HG03432 (cell line): ENCODE results near the gene JPH2.

Source experiments
- ATAC-seq: cut with Tn5 transposase; IDR thresholded peaks from one replicate; pipeline ENCODE4 v1.9.1; 2021; ENCODE audit warnings: mild to moderate bottlenecking, moderate library complexity; ENCODE audit not compliant: unreplicated experiment

The JPH2 gene

GRCh38 chr20:44126445-44126844, 60.5 kb downstream of the JPH2 start:
- ATAC-seq = no peak

DNA sequence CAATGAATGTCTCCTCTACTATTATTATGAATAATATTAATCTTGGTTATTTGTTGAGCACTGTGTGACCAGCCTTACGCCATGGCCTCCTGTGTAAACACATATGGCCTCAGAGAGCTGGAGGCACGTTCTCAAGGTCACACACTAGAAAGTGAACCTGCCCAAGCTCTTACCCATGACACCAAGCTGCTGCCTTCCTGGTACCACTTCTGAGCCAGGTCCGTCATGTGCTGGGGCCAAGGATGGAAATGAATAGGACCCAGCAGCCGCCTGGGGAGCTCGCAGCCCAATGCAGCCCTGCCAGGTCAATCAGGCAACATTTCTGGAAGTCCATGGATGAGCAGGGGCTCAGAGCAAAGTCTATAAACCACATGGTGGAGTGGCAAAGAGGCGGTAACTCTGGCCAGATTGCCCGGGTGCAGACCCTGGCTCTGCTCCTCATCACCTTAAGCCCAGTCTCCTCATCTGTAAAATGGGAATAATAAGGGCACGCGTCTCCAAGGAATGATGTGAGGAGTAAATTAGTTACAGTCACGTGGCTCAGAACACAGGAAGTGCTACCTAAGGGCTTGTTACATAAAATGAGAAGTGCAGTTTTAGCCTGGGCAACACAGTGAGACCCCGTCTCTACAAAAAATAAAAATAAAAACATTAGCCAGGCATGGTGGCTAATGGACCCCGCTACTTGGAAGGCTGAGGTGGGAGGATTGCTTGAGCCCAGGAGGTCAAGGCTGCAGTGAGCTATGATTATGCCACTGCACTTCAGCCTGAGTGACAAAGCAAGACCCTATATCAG, 61.5 kb downstream of the JPH2 start:
- no peak for ATAC-seq

DNA sequence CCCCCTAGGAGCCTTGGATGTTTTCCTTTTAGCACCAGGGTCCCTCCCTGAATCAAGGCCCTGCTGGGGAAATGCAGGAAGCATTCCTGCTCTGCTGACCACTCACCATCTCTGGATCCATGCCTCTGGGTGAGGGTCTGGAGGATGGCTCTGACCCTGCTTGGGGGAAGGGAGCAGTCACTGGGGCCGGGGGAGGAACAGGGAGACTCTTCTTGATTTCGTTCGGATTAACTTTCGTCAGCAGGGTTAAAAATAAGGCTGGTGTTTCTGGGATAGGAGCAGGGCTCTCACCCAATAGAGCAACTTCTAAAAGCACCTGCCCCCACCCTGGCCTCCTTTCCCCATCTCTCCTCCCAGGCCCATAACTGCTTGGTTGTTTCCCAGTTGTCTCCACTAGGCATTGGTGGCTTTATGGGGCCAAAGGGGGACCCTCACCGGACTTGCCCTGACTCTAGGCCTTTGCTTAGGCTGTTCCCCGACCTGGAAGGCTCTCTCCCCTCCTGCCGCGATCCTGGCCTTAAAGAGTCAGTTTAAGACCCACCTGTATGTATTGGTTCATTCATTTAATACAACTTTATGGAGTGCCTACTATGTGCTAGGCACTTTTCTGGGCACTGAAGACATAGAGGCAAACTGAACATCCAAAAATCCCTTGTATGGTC, 63.0 kb downstream of the JPH2 start:
- no peak for ATAC-seq

DNA sequence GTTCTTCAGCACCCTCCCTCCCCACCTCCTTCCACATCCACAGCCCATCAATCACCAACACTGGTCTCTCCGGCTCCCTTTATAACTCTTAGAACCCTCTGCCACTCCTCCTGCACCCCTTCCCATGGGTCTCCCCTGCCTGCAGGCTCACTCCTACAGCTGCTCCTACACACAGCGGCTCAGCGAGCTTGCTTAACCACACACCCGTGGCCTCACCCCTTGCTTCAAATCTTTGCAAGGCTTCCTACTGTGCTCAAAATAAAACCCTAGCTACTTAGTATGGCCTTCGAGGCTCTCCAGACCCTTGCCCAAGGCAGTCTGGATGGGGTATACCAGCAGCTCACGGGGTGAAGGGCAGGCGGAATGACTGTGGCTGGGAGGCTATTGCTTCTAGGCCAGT, 63.7 kb downstream of the JPH2 start:
- ATAC-seq = no peak

DNA sequence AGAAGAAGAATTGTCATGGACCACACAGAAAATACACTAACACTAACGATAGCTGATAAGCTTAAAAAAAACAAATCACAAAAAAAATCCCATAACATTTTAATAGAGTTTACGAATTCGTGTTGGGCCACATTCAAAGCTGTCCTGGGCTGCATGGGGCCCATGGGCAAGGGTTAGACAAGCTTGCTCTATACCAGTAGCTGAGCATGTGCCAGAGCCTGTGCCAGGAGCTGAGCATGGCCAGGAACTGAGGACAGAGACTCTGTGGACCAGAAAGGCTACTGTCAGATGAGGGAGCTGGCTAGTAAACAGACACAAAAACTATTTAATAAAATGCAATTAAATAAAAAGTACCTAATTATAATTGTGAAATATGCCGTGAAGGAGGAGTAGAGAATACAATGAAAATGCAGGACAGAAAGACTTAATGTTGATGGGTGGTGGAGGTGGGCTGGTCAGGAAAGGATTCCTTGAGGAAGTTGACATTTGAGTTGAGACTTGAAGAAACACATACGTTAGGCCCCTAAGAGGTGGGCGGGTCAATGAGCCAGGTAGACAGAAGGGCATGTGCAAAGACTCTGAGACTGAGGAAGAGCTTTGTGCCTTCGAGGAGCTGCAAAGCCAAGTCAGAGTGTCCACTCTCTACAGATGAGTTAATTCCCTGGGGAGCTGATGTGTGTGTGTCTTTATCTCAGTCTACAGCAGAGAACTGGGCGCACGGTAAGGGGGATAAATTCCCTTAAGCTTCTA, 66.1 kb downstream of the JPH2 start:
- ATAC-seq = no peak

DNA sequence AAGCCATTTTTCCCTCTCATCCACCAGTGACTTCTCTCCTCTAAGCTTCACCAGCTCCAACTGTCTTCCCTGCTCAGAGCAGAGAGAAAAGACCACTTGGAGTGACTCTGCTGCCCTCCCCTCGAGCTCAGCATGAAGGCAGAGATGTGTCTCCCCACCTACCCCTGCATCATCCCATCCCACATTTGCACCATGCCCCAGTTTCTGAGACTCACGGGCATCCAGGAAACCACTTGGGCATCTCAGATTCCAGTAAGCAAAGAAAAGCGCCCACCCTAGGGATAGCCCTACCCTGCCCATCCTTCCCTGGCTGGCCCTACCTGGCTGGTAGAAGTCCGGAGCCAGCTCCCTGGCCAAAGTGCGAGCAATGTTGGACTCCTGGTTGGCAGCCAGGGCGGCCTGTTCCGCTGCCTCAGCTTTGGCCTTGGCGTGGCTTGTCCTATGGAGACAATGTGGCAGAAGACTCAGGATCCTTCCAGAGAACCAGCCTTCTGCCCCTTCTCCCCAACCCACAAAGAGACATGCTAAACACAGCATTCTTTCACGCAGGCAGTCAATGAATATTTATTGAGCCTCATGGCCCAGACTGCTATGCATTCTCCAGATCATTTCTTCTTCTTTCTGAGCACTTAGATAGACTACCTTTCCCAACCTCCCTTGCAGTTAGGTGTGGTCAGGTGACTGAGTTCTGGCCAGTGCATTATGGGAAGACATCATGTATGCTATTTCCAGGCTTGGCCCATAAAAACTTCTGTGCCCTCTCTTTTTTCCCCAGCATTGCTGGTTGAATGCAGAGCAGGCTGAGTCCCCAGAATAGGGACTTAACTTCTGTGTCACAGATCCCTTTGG, 68.6 kb downstream of the JPH2 start:
- no peak for ATAC-seq

GRCh38 chr20:44117296-44118184, 69.4 kb downstream of the JPH2 start:
- ATAC-seq = no peak

GRCh38 chr20:44115762-44116644, 71.0 kb downstream of the JPH2 start:
- no peak for ATAC-seq

DNA sequence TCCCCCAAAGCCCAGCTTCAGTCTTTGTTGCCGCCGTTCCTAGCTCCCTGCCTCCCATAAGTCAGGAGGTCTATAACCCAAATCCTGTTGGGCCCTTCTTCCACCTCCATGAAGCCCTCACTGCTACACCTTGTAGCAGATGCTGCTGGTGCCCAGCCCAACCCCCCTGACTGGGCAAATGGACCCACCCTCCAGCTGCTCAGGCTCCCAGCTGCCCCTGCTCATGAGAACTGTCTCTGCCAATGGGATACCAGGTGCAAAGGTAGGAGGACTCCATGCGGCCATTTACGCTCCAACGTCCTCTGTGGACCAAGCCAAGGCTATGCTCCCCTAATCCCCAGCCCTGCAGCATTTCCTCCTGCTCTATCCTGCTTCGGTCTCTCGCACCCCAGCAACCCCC, 71.8 kb downstream of the JPH2 start:
- no peak for ATAC-seq

GRCh38 chr20:44113618-44114376, 73.2 kb downstream of the JPH2 start:
- ATAC-seq = no peak

DNA sequence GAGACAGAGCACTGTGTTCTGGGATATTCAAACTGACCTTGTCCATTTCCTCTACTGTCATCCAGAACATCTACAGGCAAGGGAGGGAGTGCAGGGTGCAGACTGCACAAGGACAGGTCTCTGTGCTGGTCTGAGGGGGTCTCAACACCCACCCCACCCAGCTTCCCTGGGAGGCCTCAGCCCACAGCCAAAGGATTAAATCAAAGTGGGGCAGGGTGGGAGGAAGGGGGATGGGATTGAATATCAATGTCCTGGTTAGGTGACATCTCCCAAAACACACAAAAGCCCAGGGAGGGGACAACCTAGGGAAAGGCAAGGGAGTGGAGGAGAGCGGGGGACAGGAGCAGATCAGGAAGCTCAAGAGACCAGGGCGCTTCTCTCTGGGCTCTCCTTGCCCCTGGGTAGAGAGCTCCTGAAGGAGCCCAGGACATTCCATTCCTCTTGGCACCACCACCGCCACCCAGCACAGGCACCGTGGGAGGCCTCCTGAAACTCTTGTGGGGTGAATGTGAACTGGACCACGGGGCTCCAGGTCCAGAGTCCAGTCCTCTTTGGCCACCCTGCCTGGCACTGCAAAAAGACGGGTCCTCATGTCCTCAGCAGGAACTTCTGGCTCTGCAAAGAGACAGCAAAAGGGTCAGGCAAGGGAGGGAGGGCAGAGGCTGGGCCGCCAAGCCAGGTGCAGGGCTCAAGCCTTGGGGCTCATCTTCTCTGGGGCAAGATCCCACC, 73.9 kb downstream of the JPH2 start:
- no peak for ATAC-seq

DNA sequence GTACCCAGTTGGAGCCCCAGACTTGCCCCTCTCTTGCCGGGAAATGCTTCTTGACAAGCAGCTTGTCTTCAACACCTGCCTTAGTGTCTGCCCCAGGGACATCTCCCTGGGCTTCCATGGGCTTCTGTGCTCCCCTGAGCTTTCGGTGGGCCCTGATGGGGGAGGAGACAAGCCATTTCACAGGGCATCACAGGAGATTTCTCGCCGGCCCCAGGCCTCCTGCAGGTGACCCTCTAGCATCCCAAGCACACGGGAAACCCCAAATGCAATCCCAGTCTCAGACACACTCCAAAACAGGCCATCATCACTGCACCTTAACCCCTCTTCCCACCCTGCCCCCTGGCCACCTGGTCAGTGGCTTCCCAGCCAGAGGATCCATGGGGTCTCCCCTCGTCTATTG, 74.5 kb downstream of the JPH2 start:
- no peak for ATAC-seq

GRCh38 chr20:44111712-44112335, 75.2 kb downstream of the JPH2 start:
- ATAC-seq = no peak

DNA sequence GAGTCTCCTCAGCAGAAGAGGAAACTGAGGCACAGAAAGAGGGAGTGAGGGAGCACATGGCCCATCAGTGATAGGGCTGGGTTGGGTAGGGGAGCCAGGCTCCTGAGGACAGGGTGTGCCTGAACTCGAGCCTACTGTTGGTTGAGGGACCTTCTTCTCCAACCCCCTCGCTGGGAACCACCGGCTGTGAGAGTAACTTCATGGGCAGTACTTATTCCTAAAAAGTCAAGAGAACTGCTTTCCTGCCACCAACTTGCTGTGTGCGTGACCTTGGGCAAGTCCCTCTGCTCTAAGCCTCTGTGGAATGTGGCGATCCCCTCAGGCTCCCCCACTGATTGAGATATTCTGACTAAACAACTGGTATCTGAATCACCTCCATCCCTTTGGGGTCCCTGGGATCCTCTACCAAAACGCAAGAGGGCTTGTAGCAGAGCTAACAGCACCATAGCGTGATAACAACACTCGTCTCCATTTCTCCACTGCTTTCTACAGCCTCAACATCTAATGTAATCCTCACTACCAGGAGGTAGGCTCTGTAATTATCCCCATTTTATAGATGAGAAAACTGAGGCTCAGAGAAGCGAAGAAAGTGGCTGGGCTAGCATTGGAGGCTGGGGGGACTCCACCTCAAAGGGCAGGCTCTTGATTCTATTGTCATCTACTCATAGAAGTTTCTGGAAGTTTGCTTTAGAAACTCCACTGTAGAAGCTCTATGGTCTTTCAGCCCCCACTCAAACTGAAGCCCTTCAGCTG, 76.0 kb downstream of the JPH2 start:
- ATAC-seq = no peak

DNA sequence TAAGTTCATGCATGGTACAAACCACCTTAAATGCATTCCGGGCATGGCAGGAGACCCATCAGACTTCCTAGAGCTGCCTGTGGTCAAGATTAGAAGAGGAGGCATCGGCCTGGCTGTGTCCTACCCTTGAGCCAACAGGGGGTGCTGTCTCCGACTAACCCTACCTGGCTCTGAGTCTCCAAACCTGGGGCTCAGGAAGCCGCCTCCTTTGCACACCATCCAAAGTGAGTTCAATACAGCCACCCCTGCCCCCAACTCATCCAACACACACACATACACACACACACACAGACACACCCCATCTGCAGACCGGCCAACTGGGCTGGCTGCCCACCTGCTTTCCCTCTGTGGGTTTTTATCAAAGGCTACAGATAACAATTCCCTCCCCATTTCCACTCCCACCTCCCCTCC, 77.0 kb downstream of the JPH2 start:
- no peak for ATAC-seq

- ATAC-seq = no peak
Observed at GRCh38 chr20:44106615-44107014, 80.4 kb downstream of the JPH2 start.
